Urothelium cell line (cell line): ENCODE measurements around the gene SEMA4G.

ENCODE experiments used
- DNase-seq: peaks from one replicate; pipeline ENCODE4 v3.0.0; 2011; ENCODE audit warnings: low spot score, mixed read lengths
- FAIRE-seq: peaks from 2 replicates; lab custom pipeline; 2011; peaks lifted over from hg19 to GRCh38; lab: Jason Lieb, UNC

Gene SEMA4G

GRCh38 chr10:101005869-101006567 is 36.7 kb downstream of the SEMA4G start:
- DNase-seq = no peak
- FAIRE-seq = no peak

- no peak for DNase-seq
- FAIRE-seq = no peak
Measured at GRCh38 chr10:101006593-101007098, 37.3 kb downstream of the SEMA4G start.

GRCh38 chr10:101007099-101007711 is 37.9 kb downstream of the SEMA4G start:
- FAIRE-seq (no peak), DNase-seq (no peak)

GRCh38 chr10:101007915-101008822 is 38.9 kb downstream of the SEMA4G start:
- FAIRE-seq = no peak
- DNase-seq = no peak

GRCh38 chr10:101008823-101009423 is 39.6 kb downstream of the SEMA4G start:
- peak; percentile 80 for FAIRE-seq
- DNase-seq = peak; percentile 46

- DNase-seq (no peak), FAIRE-seq (no peak)
Measured at GRCh38 chr10:101010329-101010728, 41.0 kb downstream of the SEMA4G start.

- DNase-seq (peak; percentile 50), FAIRE-seq (no peak)
Measured at GRCh38 chr10:101011517-101012423, 42.5 kb downstream of the SEMA4G start.

- FAIRE-seq = peak; percentile 94
- DNase-seq = peak; percentile 89
Measured at GRCh38 chr10:101012525-101013364, 43.4 kb downstream of the SEMA4G start.

GRCh38 chr10:101013365-101013825 is 44.1 kb downstream of the SEMA4G start:
- DNase-seq (no peak), FAIRE-seq (no peak)

GRCh38 chr10:101014230-101014884 is 45.1 kb downstream of the SEMA4G start:
- FAIRE-seq = peak; percentile 85

GRCh38 chr10:101014966-101015581 is 45.8 kb downstream of the SEMA4G start:
- no peak for FAIRE-seq
- DNase-seq = peak; percentile 62

More at GRCh38 chr10:101014230-101014884, 45.1 kb downstream of the SEMA4G start:
- peak; percentile 66 for DNase-seq

- no peak for FAIRE-seq
Measured at GRCh38 chr10:101015582-101015973, 46.3 kb downstream of the SEMA4G start.

GRCh38 chr10:101016814-101017213 is 47.5 kb downstream of the SEMA4G start:
- no peak for FAIRE-seq
- DNase-seq = no peak

More at GRCh38 chr10:101015582-101015973, 46.3 kb downstream of the SEMA4G start:
- DNase-seq = no peak

GRCh38 chr10:101018118-101018599 is 48.9 kb downstream of the SEMA4G start:
- FAIRE-seq = no peak
- DNase-seq = no peak

- FAIRE-seq = no peak
- peak; percentile 84 for DNase-seq
Measured at GRCh38 chr10:101018600-101019439, 49.5 kb downstream of the SEMA4G start.
